HL-60 (cell line): Measurements from ENCODE around the gene TMEM123.

Experiments
- REST ChIP-seq: IDR thresholded peaks from 2 replicates; pipeline ENCODE4 v1.6.1; 2012; ENCODE audit warnings: low read depth; ENCODE audit not compliant: insufficient replicate concordance
- TF ChIP-seq, protein P1 (sequence below): IDR thresholded peaks from one replicate; pipeline ENCODE4 v1.5.1; 2011; ENCODE audit warnings: low read length, control low read depth, inconsistent platforms; ENCODE audit not compliant: insufficient read depth

- TF ChIP-seq, protein P1, sequence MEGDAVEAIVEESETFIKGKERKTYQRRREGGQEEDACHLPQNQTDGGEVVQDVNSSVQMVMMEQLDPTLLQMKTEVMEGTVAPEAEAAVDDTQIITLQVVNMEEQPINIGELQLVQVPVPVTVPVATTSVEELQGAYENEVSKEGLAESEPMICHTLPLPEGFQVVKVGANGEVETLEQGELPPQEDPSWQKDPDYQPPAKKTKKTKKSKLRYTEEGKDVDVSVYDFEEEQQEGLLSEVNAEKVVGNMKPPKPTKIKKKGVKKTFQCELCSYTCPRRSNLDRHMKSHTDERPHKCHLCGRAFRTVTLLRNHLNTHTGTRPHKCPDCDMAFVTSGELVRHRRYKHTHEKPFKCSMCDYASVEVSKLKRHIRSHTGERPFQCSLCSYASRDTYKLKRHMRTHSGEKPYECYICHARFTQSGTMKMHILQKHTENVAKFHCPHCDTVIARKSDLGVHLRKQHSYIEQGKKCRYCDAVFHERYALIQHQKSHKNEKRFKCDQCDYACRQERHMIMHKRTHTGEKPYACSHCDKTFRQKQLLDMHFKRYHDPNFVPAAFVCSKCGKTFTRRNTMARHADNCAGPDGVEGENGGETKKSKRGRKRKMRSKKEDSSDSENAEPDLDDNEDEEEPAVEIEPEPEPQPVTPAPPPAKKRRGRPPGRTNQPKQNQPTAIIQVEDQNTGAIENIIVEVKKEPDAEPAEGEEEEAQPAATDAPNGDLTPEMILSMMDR = no peak
- TF ChIP-seq REST = no peak
Observed at GRCh38 chr11:102482433-102482832, 29.9 kb upstream of the TMEM123 start.
